Activated CD8-positive, alpha-beta T cell treated with anti-CD3 and anti-CD28 coated beads, Interleukin-2, amount 10 ng/mL, durations not matched to agents 7 days and 5 days (primary cell): ENCODE measurements around the gene FAM227B. TPM values are rescaled to one million over a fixed set of nuclear protein-coding genes. Genes with fewer than 3 reads are reported as not detected.
A peak's percentile ranks its signal among the peaks of the same experiment; 100 is the strongest.
"Not testable (repeated sequence)": the region's sequence is repeated elsewhere in the genome, so short reads cannot be mapped to it uniquely, and the experiment has no call there.

Source experiments
- ATAC-seq: fragments of 150-1000 bp; cut with Tn5 transposase; one replicate; pipeline ENCODE4 v1.10.0; 2021; ENCODE audit warnings: moderate library complexity
- CTCF ChIA-PET: fragments of 350-600 bp; sonication (Branson Sonifier 250); formaldehyde crosslinking; loops from one replicate; lab custom pipeline; 2021; ENCODE audit warnings: antibody characterized with exemption; lab: Charles Lee
- POLR2A ChIA-PET: fragments of 350-600 bp; sonication (Branson Sonifier 250); formaldehyde crosslinking; loops from one replicate; lab custom pipeline; 2021; ENCODE audit warnings: antibody characterized with exemption; lab: Charles Lee
- DNase-seq: peaks from one replicate; pipeline ENCODE4 v3.0.0-alpha.2; 2020
- H3K27ac Mint-ChIP-seq: one replicate; pipeline ENCODE4 v1.8.0; 2021; ENCODE audit warnings: mild to moderate bottlenecking, mixed read lengths
- H3K27me3 Mint-ChIP-seq: one replicate; pipeline ENCODE4 v1.8.0; 2021; ENCODE audit warnings: low read depth, mixed read lengths
- H3K36me3 Mint-ChIP-seq: one replicate; pipeline ENCODE4 v1.8.0; 2021; ENCODE audit warnings: low read depth, mixed read lengths
- H3K4me1 Mint-ChIP-seq: one replicate; pipeline ENCODE4 v1.8.0; 2021; ENCODE audit warnings: low read depth, mixed read lengths
- H3K4me3 Mint-ChIP-seq: one replicate; pipeline ENCODE4 v1.8.0; 2021; ENCODE audit warnings: mild to moderate bottlenecking, mixed read lengths
- H3K9me3 Mint-ChIP-seq: one replicate; pipeline ENCODE4 v1.8.0; 2022; ENCODE audit warnings: mixed read lengths; ENCODE audit not compliant: insufficient read depth
- total RNA-seq, 2 experiments: library from RNA; stranded (reverse); gene quantifications; one replicate each; pipeline ENCODE4 v1.2.3, GENCODE V29; 2021

Gene FAM227B, protein sequence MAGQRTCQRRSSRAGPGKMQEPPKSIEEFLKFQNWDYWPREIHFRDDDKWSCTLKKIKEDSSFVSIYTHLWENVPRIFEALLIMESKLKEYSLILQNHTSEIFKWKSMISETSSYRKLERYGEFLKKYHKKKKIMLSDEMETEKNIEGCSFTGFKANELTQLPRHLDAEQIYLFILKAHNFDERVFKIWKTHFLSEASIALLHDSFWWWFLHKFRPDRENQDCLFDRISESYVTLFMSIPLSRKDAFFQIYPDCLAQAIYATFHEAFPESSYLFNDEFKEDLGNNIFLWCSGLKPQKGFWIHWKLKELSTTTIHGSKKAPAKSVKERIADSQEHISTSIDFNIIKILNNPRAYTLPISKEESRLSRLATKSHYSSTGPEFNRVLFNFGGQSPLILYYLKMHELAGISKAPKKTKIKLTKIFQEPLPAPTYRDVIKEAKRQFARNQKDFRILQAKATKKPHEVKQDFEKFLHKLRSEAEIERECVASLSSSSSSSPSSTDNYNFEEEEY
- total RNA-seq: 1 to 10 TPM; 3.2 to 3.7 TPM

DNA sequence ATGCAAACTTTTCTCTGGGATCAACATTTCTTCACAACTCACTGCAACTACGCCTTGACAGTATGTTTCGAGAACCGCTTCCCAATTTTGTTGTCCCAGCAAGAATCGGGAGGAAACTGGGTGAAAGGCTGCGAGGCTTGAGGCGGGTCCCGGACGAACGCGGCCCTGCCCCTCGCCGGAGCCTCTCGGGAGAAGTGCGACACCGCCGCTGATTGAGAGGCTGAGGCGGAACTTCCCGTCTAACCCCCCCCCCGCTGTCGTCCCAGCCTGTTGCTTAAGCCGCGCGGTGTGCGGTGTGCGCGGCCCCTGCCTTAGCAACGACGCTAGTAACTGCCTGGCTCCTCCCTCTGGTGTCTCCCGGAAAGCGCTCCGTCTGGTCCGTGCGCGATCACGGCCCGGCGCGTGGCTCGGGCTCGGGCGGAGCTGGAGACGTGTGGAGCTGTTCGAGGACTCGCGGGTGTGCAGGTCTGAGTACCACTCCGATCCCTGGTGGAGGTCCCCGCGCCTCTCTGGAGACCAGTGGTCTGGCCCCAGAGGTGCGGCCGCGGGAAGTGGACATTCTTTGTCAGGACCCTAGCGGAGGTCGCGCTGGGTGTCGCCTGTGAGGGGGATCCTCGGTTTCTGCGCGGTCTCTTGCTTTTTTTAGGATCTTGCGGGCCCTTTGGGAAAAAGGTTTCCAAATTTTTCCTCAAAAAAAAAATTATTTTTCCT lies at the start of gene FAM227B, which contains the start of gene DTWD1:
FAM227B (minus strand) TSS at position 161 of the 711 bp plus-strand sequence. CDS start 5,647 bp downstream, outside the sequence.
DTWD1 (plus strand) TSS at position 391 of the 711 bp plus-strand sequence. CDS start 4,120 bp downstream, outside the sequence.
- Mint-ChIP-seq H3K4me3 (peak within 1 kb of the TSS; percentile 86), H3K27ac (peak within 1 kb of the TSS; percentile 86), H3K27me3 (no peaks in the 10 kb centered on the region), H3K4me1 (peaks cover 45% of the 10 kb centered on the region), H3K9me3 (peaks cover 12% of the 10 kb centered on the region), H3K36me3 (peaks cover 23% of the 10 kb centered on the region)
- ChIA-PET CTCF (interaction anchor here (1.0 kb wide), 1 partner anchor 385 kb away, joined by 3 read pairs; no protein-coding TSS in a partner anchor), POLR2A (interaction anchor here (1.2 to 1.5 kb wide), 2 partner anchors 734 to 742 kb away, joined by 3 to 5 read pairs; partner anchors contain the start of genes EID1 and GABPB1)
- peak; percentile 95 for DNase-seq
- peak; percentile 98 for ATAC-seq

DNA sequence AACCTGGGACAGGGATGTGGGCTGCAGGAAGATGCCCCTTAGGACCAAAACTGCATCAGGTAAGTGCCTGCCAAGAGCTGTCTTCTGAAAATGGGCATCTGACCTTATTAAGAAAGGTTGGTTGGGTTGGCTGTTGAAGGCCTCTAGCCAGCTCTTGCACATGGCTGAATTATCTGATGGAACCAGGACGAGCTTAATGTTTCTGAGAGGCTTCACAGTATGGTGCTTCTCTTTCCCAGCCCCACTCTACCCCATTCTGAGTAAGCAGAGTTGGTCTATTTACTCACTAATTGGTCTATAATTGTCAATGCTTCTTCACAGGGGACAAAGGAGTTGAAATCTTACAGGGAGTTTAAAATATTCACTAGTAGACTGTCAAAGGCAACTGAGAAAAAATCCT lies 48.7 kb upstream of the FAM227B start:
- H3K4me3 Mint-ChIP-seq: no peak overlapping the region
- no peaks in the 10 kb centered on the region for H3K36me3 Mint-ChIP-seq
- no peaks in the 10 kb centered on the region for H3K9me3 Mint-ChIP-seq
- no peak for DNase-seq
- no peak for ATAC-seq
- H3K27me3 Mint-ChIP-seq: peaks cover 5% of the 10 kb centered on the region
- H3K4me1 Mint-ChIP-seq: no peaks in the 10 kb centered on the region
- no peak overlapping the region for H3K27ac Mint-ChIP-seq
- ChIA-PET POLR2A (no interaction called here), CTCF (no interaction called here)

DNA sequence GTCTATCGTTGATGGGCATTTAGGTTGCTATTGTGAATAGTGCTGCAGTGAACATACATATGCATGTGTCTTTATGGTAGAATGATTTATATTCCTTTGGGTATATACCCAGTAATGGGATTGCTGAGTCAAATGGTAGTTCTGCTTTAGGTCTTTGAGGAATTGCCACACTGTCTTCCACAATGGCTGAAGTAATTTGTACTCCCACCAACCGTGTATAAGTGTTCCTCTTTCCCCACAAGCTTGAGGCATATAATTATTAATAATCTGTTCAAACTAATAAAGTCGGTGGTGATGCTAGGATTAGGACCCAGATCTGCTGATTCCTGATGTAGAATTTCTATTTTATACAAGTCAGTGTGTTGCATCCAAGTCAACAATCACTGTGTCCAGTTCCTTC lies 45.9 kb upstream of the FAM227B start:
- H3K36me3 Mint-ChIP-seq, CTCF ChIA-PET, ATAC-seq, H3K4me3 Mint-ChIP-seq, POLR2A ChIA-PET, H3K9me3 Mint-ChIP-seq, H3K4me1 Mint-ChIP-seq, H3K27ac Mint-ChIP-seq, DNase-seq: not testable (repeated sequence)
- peaks cover 12% of the 10 kb centered on the region for H3K27me3 Mint-ChIP-seq

DNA sequence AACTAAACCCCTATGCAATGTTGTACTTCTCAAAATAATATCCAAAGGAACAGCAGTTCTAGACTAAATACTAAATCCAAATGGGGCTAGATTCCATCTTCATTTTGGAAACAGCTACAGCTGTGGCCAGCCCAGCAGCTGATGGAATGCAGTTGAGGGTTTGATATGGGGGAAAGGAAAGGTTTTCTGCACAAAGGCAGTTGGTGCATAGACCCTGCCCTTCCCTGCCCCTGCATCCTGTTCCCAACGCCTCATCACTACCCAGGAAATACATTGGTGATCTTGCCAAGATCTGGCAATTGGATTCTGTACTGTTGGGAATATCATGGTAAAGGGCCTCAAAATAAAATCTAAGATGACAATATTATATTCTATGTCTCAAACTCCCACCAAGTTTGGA lies 44.1 kb upstream of the FAM227B start:
- Mint-ChIP-seq H3K27me3 (peaks cover 16% of the 10 kb centered on the region), H3K36me3 (no peaks in the 10 kb centered on the region), H3K4me3 (no peak overlapping the region), H3K4me1 (no peaks in the 10 kb centered on the region), H3K9me3 (no peaks in the 10 kb centered on the region), H3K27ac (no peak overlapping the region)
- ChIA-PET POLR2A (no interaction called here), CTCF (no interaction called here)
- no peak for DNase-seq
- ATAC-seq: no peak

DNA sequence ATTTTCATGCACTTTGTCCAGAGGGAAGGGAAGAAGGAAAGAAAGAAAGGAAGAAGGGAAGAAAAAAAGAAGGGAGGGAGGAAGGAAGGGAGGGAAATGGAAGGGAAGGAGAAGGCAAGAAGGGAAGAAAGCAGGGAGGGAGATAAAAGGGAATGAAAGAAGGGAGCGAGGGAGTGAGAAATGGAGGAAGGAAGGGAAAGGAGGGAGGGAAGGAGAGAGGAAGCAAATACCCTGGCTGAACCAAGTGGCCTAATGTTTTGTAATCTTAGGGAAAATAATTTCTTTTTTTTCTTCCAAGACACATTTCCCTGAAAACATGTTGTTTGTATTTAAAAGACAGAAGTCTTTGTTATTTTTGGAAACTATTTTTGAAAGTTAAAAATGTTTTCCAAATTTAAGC lies 36.1 kb upstream of the FAM227B start:
- DNase-seq (no peak), ATAC-seq (no peak)
- Mint-ChIP-seq H3K36me3 (no peaks in the 10 kb centered on the region), H3K4me1 (no peaks in the 10 kb centered on the region), H3K27ac (no peak overlapping the region), H3K9me3 (peaks cover 18% of the 10 kb centered on the region), H3K27me3 (peaks cover 9% of the 10 kb centered on the region), H3K4me3 (no peak overlapping the region)
- POLR2A ChIA-PET: no interaction called here
- CTCF ChIA-PET: no interaction called here

DNA sequence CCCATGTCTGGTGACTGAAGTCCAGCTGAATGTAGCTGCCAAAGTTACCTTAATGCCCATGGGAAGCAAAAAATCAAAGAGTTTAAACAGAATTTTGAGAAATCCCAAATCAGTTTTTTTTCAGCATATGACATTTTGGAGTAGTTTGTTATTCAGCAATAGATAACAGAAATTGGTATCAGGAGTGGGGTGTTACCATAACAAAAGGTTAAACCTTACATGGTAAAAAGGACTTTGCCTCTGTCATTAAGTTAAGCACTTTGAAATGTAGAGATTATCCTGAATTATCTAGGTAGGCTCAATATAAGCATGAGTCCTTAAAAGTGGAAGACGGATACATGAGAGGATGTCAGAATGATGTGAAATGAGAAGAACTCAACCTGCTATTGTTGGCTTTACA lies 32.3 kb upstream of the FAM227B start:
- CTCF ChIA-PET: no interaction called here
- ATAC-seq (no peak), DNase-seq (no peak)
- Mint-ChIP-seq H3K4me3 (no peak overlapping the region), H3K27me3 (peaks cover under 1% of the 10 kb centered on the region), H3K9me3 (peaks cover 18% of the 10 kb centered on the region), H3K27ac (no peak overlapping the region), H3K4me1 (no peaks in the 10 kb centered on the region), H3K36me3 (no peaks in the 10 kb centered on the region)
- POLR2A ChIA-PET: interaction anchor here (0.7 kb wide), 1 partner anchor 820 kb away, joined by 3 read pairs; no protein-coding TSS in a partner anchor

DNA sequence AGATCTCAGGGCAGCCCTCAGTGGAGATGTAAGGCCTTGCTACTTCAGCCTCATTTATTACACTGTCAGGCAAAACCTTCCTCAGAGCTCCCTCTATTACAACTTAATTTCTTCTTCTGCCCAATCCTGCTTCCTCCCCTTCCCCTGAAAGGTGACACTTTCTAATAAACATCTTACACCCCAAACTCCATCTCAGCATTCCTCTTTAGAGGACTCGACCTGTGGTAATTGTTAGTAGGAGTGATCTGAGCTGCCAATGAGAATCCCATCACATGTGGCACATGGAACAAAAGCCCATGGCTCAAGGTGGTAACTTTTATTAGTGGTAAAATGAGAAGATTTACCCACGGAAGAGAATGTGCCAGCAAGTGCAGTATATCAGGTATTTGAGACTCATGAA lies 30.1 kb upstream of the FAM227B start:
- Mint-ChIP-seq H3K27ac (no peak overlapping the region), H3K36me3 (no peaks in the 10 kb centered on the region), H3K4me1 (no peaks in the 10 kb centered on the region), H3K9me3 (peaks cover 18% of the 10 kb centered on the region), H3K27me3 (no peaks in the 10 kb centered on the region), H3K4me3 (no peak overlapping the region)
- ChIA-PET POLR2A (no interaction called here), CTCF (no interaction called here)
- DNase-seq (no peak), ATAC-seq (no peak)

DNA sequence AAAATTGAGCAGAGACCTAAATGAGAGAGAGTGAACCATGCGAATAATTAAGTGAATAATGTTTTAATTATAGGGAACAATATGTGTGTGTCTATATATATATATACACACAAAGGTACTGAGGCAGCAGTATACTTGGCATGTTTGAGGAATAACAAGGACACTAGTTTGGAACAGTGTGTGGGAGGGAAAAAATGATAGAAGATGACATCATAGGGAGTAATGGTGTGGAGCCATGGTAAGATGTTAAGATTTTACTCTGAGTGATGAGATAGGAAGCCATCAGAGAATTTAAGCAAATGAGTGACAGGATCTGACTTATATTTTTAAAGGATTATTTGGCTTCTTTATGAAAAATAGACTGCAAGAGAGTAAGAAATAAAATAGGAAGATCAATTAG lies 29.4 kb upstream of the FAM227B start:
- H3K27ac Mint-ChIP-seq: no peak overlapping the region
- no peaks in the 10 kb centered on the region for H3K4me1 Mint-ChIP-seq
- H3K4me3 Mint-ChIP-seq: no peak overlapping the region
- ChIA-PET CTCF (no interaction called here), POLR2A (no interaction called here)
- ATAC-seq: no peak
- no peak for DNase-seq
- H3K27me3 Mint-ChIP-seq: no peaks in the 10 kb centered on the region
- peaks cover 2% of the 10 kb centered on the region for H3K36me3 Mint-ChIP-seq
- H3K9me3 Mint-ChIP-seq: peaks cover 18% of the 10 kb centered on the region

DNA sequence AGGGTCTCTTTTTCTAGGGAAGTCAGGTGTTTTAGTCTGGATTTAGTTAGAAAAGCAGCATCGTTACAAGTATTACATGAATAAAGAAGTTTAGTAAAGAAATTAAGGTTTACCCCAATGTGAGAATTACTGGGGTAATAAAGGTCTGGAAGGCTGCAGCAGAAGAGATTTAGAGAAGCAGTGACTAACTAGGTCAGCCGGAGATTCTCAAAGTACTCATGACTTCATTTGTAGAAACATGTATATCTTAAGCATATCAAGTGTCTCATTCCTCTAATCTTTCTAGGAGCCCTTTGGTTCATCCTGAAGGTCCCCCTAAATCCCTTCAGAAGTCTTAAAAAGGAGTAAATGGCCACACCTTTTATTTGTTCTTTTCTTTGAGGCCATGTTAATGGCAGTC lies 26.3 kb upstream of the FAM227B start:
- Mint-ChIP-seq H3K27ac (no peak overlapping the region), H3K4me3 (no peak overlapping the region), H3K36me3 (peaks cover 13% of the 10 kb centered on the region), H3K27me3 (no peaks in the 10 kb centered on the region), H3K9me3 (no peaks in the 10 kb centered on the region), H3K4me1 (no peaks in the 10 kb centered on the region)
- ATAC-seq: no peak
- DNase-seq: no peak
- CTCF ChIA-PET: no interaction called here
- POLR2A ChIA-PET: no interaction called here

DNA sequence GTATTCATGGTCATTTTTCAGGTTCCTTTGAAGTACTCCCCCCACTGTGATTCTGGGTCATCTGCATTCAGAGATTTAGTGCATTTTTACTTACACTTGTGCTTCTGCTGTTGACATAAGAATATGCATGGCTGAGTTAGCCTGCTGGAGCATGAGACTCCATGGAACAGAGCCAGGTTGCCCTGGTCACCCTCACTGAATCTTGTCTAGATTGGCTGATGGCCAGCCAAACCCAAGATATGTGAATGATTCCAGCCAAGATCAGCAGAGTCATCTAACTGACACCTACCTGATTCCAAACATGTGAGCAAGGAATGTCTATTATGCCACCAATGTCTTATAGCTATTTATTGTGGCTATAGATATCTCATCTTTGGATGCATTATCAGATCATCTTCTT lies 25.3 kb upstream of the FAM227B start:
- ChIA-PET CTCF (no interaction called here), POLR2A (no interaction called here)
- H3K36me3 Mint-ChIP-seq: peaks cover 13% of the 10 kb centered on the region
- no peak overlapping the region for H3K4me3 Mint-ChIP-seq
- no peak overlapping the region for H3K27ac Mint-ChIP-seq
- H3K27me3 Mint-ChIP-seq: no peaks in the 10 kb centered on the region
- H3K4me1 Mint-ChIP-seq: no peaks in the 10 kb centered on the region
- DNase-seq (no peak), ATAC-seq (no peak)
- H3K9me3 Mint-ChIP-seq: no peaks in the 10 kb centered on the region

DNA sequence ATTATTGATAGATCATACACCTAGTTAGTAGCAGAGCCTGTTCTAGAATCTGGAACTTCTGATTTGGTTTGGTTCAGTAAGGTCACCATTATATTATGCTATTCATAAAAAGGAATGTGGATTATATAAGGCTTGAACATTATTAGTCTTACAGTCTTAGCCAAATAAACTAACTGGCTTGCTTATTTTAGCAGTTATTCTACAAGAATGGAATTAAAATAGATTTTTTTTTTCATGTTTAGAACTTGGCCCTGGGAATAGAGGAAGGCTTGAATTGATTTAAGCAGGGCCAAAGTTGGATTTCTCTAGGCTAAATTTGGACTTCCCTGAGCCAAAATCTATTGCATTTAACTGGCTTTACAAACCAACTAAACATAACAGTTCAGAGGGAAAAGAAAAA lies 24.7 kb upstream of the FAM227B start:
- POLR2A ChIA-PET: no interaction called here
- ATAC-seq (no peak), DNase-seq (no peak)
- no peaks in the 10 kb centered on the region for H3K9me3 Mint-ChIP-seq
- peaks cover 13% of the 10 kb centered on the region for H3K36me3 Mint-ChIP-seq
- no peaks in the 10 kb centered on the region for H3K27me3 Mint-ChIP-seq
- no peak overlapping the region for H3K27ac Mint-ChIP-seq
- no peak overlapping the region for H3K4me3 Mint-ChIP-seq
- H3K4me1 Mint-ChIP-seq: no peaks in the 10 kb centered on the region
- CTCF ChIA-PET: no interaction called here

DNA sequence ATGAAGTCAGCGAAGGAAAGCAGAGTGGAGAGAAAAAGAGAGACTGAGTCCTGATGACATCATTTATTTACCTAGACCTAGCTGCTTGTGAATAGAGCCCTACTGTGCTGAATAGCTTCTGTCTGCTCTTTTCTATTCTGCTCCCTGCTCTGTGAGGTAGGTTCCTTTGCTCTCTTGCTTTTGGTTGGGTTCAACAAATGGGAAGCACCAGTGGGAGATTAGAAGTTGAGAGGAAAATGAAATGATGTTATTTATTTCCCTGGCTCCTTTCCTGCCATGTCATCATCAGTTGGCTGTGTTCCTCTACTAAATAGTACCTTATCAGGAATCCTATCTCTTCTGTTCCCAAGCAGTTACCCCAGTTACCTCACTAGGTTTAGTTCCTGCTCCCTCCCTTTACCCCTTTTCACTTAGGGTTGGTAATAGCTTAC lies 23.8 kb upstream of the FAM227B start:
- no peak overlapping the region for H3K27ac Mint-ChIP-seq
- ChIA-PET CTCF (no interaction called here), POLR2A (no interaction called here)
- no peaks in the 10 kb centered on the region for H3K27me3 Mint-ChIP-seq
- no peak for ATAC-seq
- H3K36me3 Mint-ChIP-seq: peaks cover 13% of the 10 kb centered on the region
- DNase-seq: no peak
- no peaks in the 10 kb centered on the region for H3K9me3 Mint-ChIP-seq
- H3K4me3 Mint-ChIP-seq: no peak overlapping the region
- H3K4me1 Mint-ChIP-seq: no peaks in the 10 kb centered on the region
